HT1080 (cell line): Measurements from ENCODE around the gene CCDC27. TPM values are rescaled to one million over a fixed set of nuclear protein-coding genes. Genes with fewer than 3 reads are reported as not detected.

Experiments used
- DNase-seq: peaks from one replicate; pipeline ENCODE4 v3.0.0-alpha.2; 2015; ENCODE audit warnings: low read depth
- small RNA-seq: library from RNA; depleted of rRNA; stranded (forward); fragments of <200 nt; gene quantifications from one replicate; pipeline ENCODE3, GENCODE V24; 2014
- total RNA-seq: library from RNA; depleted of rRNA; stranded (reverse); fragments of >200 nt; shearing (Covaris generic); gene quantifications from 2 replicates; pipeline ENCODE4 v1.2.3, GENCODE V29; 2014; rRNA removed

The CCDC27 gene
- total RNA-seq, 1 experiment from 2014 or later, result not detected

GRCh38 chr1:3817138-3817740, 65.0 kb downstream of the CCDC27 start:
- no peak for DNase-seq

GRCh38 chr1:3817821-3818597, 65.8 kb downstream of the CCDC27 start:
- no peak for DNase-seq

GRCh38 chr1:3819771-3820200, 67.5 kb downstream of the CCDC27 start:
- no peak for DNase-seq

- no peak for DNase-seq
Observed at GRCh38 chr1:3820316-3820715, 68.1 kb downstream of the CCDC27 start.

- DNase-seq, result no peak
Observed at GRCh38 chr1:3821004-3821403, 68.8 kb downstream of the CCDC27 start.

Small RNA genes lying within 50 kb of the gene (small RNA-seq; reads per million reads assigned to genes)
- not detected for gene RF02197
- not detected for gene RN7SL574P

Other genes with a start within 250 kb of the CCDC27 start
- 0.10 and 0.92 TPM in 2 replicates for gene MEGF6, start 140.9 kb upstream of the CCDC27 start, total RNA-seq
- 9.4 and 14.4 TPM in 2 replicates for gene TPRG1L, start 127.4 kb upstream of the CCDC27 start, total RNA-seq
- gene WRAP73, start 102.3 kb upstream of the CCDC27 start, total RNA-seq, result 57.7 and 64.5 TPM in 2 replicates
- 0.27 TPM in 1 of 2 replicates, not detected in the other for gene TP73, start 99.9 kb upstream of the CCDC27 start, total RNA-seq
- 0.26 and 1.1 TPM in 2 replicates for gene SMIM1, start 20.3 kb downstream of the CCDC27 start, total RNA-seq
- 46.2 and 59.1 TPM in 2 replicates for gene LRRC47, start 44.0 kb downstream of the CCDC27 start, total RNA-seq
- 16.1 and 22.8 TPM in 2 replicates for gene CEP104, start 104.8 kb downstream of the CCDC27 start, total RNA-seq
- gene DFFB, start 105.0 kb downstream of the CCDC27 start, total RNA-seq, result 8.1 and 8.9 TPM in 2 replicates
- gene C1orf174, start 147.8 kb downstream of the CCDC27 start, total RNA-seq, result 63.9 and 81.2 TPM in 2 replicates